ENCODE measurements around the gene SLC26A1.

The SLC26A1 gene

GRCh38 chr4:1029529-1029928, 36.3 kb upstream of the SLC26A1 start:
- no peak for DNase-seq (ENCODE audit: low spot score)

- DNase-seq (ENCODE audit: low spot score): no peak
Observed at GRCh38 chr4:1028574-1029220, 35.5 kb upstream of the SLC26A1 start.

GRCh38 chr4:1027915-1028238, 34.7 kb upstream of the SLC26A1 start:
- DNase-seq (ENCODE audit: low spot score): no peak

DNA sequence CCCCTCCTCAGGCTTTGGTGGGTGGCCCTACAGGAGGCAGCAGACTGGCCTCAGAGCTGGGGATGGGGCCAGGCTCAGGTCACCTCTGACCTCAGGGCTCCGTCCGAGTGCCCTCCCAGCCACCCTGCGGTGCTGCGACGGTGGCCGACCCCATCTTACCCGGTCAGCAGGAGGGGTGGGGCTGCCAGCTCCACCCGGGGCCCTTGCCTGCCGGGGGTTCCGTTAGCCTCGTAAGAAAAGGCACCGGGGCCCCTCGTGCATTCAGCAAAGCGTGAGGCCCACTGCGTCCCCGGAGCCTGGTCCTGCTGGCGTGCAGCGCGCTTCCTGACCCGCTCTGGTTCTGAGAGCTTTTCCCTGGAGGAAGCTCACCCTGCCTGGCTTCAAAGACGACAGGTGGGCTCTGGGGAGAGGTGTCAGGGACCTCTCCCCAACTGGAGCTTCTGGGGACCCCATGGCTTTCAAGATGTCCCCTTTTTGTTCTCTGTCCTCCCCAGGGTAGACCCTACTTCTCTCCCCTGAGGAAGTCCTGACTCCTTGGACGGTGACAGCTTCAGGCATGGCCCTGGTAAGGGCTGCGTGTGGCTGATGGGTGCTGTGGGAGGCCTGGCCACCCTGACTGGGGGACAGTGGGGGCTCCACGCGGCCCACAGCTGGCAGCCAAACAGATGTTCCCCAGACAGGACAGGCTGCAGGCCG, 34.2 kb upstream of the SLC26A1 start:
- no peak for DNase-seq (ENCODE audit: low spot score)

- no peak for DNase-seq (ENCODE audit: low spot score)
Observed at GRCh38 chr4:1026115-1026514, 32.9 kb upstream of the SLC26A1 start.

DNA sequence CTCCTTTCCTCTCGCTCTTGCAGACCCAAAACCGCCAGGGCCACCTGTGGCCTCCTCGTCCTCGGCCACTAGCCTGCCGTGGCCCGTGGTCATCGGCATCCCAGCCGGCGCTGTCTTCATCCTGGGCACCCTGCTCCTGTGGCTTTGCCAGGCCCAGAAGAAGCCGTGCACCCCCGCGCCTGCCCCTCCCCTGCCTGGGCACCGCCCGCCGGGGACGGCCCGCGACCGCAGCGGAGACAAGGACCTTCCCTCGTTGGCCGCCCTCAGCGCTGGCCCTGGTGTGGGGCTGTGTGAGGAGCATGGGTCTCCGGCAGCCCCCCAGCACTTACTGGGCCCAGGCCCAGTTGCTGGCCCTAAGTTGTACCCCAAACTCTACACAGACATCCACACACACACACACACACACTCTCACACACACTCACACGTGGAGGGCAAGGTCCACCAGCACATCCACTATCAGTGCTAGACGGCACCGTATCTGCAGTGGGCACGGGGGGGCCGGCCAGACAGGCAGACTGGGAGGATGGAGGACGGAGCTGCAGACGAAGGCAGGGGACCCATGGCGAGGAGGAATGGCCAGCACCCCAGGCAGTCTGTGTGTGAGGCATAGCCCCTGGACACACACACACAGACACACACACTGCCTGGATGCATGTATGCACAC, 31.8 kb upstream of the SLC26A1 start:
- DNase-seq (ENCODE audit: low spot score): no peak

- DNase-seq (ENCODE audit: low spot score): no peak
Observed at GRCh38 chr4:1023895-1024740, 30.9 kb upstream of the SLC26A1 start.

- no peak for DNase-seq (ENCODE audit: low spot score)
Observed at GRCh38 chr4:1023075-1023640, 30.0 kb upstream of the SLC26A1 start.

DNA sequence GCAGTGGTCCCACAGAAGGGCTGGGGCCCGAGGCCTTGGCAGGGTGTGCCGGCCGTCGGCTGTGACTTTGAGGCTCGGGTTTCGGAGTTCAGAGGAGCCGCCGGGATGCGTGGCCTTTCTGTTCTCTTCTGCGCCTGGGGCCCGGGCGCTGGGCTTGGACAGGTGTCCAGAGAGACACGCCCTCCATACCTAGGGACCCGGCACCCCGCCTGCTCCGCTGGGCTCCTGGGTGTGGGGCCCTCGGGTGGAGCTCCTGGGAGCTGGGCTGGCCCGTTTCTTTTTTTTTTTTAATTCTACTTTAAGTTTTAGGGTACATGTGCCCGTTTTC, 29.5 kb upstream of the SLC26A1 start:
- DNase-seq (ENCODE audit: low spot score): no peak

DNA sequence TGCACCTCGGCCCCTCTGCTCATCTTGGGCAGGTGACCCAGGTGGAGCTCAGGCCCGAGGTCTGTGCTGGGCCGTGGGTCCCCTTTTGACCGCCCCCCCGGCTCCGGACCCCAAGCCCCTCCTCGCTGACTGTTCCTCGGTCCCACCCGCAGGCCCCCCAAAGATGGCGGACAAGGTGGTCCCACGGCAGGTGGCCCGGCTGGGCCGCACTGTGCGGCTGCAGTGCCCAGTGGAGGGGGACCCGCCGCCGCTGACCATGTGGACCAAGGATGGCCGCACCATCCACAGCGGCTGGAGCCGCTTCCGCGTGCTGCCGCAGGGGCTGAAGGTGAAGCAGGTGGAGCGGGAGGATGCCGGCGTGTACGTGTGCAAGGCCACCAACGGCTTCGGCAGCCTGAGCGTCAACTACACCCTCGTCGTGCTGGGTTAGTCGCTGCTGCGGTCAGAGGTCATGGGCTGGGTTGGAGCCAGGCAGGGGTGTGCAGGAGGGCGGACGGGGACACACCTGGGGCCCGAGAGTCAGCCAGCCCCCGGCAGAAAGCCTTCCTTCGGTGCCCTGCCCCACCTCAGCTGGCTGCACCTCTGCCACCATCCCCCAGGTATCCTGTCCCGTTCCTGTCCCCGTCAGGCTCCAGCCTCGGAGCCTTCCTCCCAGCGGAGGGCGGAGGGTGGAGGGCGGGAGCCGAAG, 29.0 kb upstream of the SLC26A1 start:
- no peak for DNase-seq (ENCODE audit: low spot score)

- DNase-seq (ENCODE audit: low spot score): no peak
Observed at GRCh38 chr4:1021386-1022050, 28.3 kb upstream of the SLC26A1 start.

DNA sequence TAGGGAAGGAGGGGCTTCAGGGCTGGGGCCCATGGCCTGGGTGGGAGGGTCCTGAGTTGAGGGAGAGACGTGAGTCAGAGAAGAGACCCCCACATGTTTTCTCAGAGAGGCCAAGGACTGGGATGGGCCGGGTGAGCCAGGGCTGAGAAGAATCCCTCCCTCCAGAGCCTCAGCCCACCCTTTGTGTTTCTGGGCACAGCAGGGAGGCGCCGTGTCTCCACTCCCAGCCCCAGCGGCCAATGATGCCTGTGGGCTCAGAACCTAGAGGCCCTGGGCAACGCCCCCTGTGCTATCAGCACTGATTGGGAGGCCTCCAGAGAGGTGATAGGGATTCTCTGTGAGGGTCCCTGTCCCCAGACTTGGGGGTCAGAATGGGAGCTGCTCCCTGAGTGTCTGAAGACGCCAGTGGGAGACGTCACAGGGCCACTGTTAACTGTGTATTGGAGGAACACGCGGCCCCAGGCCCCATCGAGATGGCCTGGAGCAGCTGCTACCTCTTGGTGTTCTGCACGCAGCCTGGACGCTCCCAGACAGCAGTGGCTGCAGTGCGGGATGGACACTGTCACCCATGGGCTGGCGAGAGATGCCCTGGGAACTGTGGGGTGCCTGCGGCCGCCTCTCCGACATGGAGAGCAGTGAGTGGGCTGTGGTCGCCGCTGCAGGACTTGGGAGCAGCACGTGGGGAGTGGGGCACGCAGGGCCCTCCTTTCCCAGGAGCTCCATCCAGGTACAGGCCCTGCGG, 26.7 kb upstream of the SLC26A1 start:
- no peak for DNase-seq (ENCODE audit: low spot score)

- no peak for DNase-seq (ENCODE audit: low spot score)
Observed at GRCh38 chr4:1019320-1019719, 26.1 kb upstream of the SLC26A1 start.

- DNase-seq (ENCODE audit: low spot score): no peak
Observed at GRCh38 chr4:1018147-1019020, 25.2 kb upstream of the SLC26A1 start.

DNA sequence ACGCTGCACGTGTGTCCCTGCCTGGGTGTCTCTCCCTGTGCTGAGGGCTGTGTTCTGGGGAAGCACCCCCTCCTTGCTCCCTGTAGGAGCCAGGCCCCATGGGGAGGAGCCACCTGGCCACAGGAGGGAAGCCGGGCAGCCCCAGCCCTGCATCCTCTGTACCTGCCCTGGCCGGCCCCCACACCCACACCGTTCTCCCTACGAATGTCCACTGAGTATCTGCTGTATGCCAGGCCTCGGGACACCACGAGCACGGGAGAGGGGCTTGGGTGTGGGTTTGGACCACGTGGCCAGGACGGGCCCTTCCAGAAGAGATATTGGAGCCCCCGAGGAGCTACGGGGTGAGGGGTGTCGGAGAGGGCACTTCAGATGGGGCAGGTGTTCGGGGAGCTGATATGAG, 24.5 kb upstream of the SLC26A1 start:
- DNase-seq (ENCODE audit: low spot score): no peak

DNA sequence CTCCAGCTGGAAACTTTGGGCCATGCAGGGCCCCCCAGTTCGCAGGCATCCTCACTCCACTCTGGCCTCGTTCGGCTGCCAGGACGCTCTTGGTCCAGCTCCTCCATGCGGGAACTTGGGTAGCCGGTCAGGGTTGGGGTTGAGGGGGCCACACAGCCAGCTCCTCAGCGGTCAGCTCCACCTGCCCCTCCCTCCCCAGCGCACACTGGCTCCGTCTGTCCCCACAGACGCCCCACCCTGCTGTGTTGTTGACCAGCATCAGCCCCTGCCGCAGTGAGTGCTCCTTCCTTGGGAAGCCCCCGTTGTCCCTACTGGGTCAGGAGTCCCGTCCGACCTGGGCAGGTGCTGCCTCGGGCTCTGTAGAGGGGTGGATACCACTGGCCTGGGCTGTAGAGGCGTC, 24.0 kb upstream of the SLC26A1 start:
- no peak for DNase-seq (ENCODE audit: low spot score)

GRCh38 chr4:1015746-1016145, 22.5 kb upstream of the SLC26A1 start:
- DNase-seq (ENCODE audit: low spot score): no peak

GRCh38 chr4:1015179-1015578, 22.0 kb upstream of the SLC26A1 start:
- no peak for DNase-seq (ENCODE audit: low spot score)

GRCh38 chr4:1014291-1015167, 21.3 kb upstream of the SLC26A1 start:
- no peak for DNase-seq (ENCODE audit: low spot score)
